ENCODE results near the gene APLP1. TPM values are rescaled to one million over a fixed set of nuclear protein-coding genes. Genes with fewer than 3 reads are reported as not detected.

APLP1 gene
- total RNA-seq, 4 donors from 2014 or later: 1.1 to 10.1 (median 2.3) TPM

- no peak for ATAC-seq (ENCODE audit: low FRiP score)
- no peak for DNase-seq (ENCODE audit: low spot score)
- TF ChIP-seq, protein P1, sequence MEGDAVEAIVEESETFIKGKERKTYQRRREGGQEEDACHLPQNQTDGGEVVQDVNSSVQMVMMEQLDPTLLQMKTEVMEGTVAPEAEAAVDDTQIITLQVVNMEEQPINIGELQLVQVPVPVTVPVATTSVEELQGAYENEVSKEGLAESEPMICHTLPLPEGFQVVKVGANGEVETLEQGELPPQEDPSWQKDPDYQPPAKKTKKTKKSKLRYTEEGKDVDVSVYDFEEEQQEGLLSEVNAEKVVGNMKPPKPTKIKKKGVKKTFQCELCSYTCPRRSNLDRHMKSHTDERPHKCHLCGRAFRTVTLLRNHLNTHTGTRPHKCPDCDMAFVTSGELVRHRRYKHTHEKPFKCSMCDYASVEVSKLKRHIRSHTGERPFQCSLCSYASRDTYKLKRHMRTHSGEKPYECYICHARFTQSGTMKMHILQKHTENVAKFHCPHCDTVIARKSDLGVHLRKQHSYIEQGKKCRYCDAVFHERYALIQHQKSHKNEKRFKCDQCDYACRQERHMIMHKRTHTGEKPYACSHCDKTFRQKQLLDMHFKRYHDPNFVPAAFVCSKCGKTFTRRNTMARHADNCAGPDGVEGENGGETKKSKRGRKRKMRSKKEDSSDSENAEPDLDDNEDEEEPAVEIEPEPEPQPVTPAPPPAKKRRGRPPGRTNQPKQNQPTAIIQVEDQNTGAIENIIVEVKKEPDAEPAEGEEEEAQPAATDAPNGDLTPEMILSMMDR (IDR thresholded peaks at IDR 0.05): no peak
These were observed 32.8 kb downstream of the APLP1 start for GRCh38 chr19:35901055-35901644.

DNA sequence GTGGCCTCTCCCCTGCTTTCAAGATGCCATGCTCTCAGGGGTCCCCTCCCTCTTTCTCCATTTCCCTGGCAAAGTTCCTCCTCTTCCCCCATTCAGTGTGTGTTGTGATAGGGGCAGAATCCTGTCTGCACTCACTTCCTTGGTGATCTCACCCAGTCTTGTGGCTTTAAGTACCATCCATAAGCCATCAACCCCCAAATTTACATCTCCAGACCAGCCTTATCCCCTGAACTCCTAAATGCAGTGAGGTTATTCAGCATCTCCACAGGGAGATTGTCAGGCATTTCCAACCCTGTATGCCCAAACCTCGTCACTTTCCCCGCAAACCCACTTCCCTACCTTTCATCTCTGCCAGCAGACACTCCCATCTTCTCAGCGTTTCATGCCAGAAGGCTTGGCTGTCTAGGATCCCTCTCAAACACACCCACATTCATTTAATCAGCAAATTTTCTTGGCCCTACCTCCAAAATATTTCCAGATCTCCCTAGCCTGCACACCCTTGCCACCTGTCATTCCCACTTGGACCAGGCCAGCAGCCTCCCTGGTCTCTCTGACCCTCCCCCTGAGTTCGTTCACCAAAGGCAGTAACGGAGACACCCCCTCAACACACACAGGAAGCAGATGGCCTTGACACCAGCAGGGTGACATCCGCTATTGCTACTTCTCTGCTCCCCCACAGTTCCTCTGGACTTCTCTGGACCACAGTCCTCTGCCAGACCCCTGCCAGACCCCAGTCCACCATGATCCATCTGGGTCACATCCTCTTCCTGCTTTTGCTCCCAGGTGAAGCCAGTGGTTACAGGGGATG lies 33.7 kb downstream of the APLP1 start, which contains the start of gene HCST:
Gene HCST (plus strand): TSS at position 676 of the 808 bp plus-strand sequence. CDS start 65 bp downstream, at position 741.
- ATAC-seq (ENCODE audit: low FRiP score) (no peak), DNase-seq (ENCODE audit: low spot score) (no peak)
- TF ChIP-seq, protein P1 (IDR thresholded peaks at IDR 0.05): no peak

GRCh38 chr19:35902870-35903475 lies 34.6 kb downstream of the APLP1 start:
- DNase-seq (ENCODE audit: low spot score) (no peak), ATAC-seq (ENCODE audit: low FRiP score) (no peak)
- TF ChIP-seq, protein P1 (IDR thresholded peaks at IDR 0.05): no peak

DNA sequence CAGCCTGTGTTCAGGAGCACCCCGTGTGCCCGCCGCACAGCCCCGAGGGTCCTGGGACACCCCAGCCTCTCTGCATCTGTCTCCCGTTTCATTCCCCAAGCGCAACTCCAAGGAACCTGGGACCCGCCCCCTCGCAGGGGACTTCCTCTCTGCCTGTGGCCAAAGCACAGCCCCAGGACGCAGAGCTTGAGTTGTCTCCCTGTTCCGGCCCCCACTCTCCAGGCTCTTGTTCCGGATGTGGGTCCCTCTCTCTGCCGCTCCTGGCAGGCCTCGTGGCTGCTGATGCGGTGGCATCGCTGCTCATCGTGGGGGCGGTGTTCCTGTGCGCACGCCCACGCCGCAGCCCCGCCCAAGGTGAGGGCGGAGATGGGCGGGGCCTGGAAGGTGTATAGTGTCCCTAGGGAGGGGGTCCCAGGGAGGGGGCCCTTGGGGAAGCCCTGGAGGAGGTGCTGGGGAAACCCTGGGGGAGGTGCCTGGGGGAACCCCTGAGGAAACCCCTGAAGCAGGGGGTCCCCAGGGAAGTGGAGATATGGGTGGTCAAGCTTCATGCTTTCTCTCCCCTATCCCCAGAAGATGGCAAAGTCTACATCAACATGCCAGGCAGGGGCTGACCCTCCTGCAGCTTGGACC lies 35.3 kb downstream of the APLP1 start:
- ATAC-seq (ENCODE audit: low FRiP score) (no peak), DNase-seq (ENCODE audit: low spot score) (peak; percentile 44)
- TF ChIP-seq, protein P1 (IDR thresholded peaks at IDR 0.05): no peak

- TF ChIP-seq, protein P1 (IDR thresholded peaks at IDR 0.05): no peak
- DNase-seq (ENCODE audit: low spot score) (no peak), ATAC-seq (ENCODE audit: low FRiP score) (no peak)
These were observed 36.1 kb downstream of the APLP1 start for GRCh38 chr19:35904311-35905068.

DNA sequence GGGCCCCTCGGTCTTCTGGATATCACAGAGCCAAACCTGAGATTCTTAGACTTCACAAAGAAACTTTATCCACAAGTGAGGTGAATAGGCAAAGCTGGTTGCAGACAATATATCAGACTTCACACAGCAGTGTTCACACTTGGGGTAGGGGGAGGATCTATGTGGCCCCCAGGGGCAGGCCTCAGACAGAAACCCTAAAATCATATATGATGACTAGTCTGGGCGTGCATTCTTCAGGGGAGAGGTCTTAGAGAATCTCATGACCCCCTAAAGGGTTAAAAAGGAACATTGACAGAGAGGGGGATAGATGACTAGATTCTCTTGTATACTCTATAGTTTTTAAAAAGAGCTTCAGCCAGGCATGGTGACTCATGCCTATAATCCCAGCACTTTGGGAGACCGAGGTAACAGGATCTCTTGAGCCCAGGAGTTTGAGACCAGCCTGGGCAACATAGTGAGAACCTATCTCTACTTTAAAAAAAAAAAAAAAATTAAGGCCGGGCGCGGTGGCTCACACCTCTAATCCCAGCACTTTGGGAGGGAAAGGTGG lies 36.9 kb downstream of the APLP1 start:
- TF ChIP-seq, protein P1 (IDR thresholded peaks at IDR 0.05): no peak
- ATAC-seq (ENCODE audit: low FRiP score) (no peak), DNase-seq (ENCODE audit: low spot score) (no peak)
